ENCODE measurements around the gene C2CD2L.
"Not testable (repeated sequence)": the region's sequence is repeated elsewhere in the genome, so short reads cannot be mapped to it uniquely, and the experiment has no call there.

C2CD2L gene

GRCh38 chr11:119153049-119153818 lies 46.1 kb downstream of the C2CD2L start:
- DNase-seq: no peak

- DNase-seq: no peak
Measured at GRCh38 chr11:119154178-119154577, 47.0 kb downstream of the C2CD2L start.

- DNase-seq: no peak
Measured at GRCh38 chr11:119155733-119156492, 48.8 kb downstream of the C2CD2L start.

GRCh38 chr11:119156496-119156895 lies 49.4 kb downstream of the C2CD2L start:
- DNase-seq: no peak

- no peak for DNase-seq
Measured at GRCh38 chr11:119157063-119157462, 49.9 kb downstream of the C2CD2L start.

GRCh38 chr11:119158467-119158866 lies 51.3 kb downstream of the C2CD2L start:
- DNase-seq: no peak

GRCh38 chr11:119160151-119160550 lies 53.0 kb downstream of the C2CD2L start:
- no peak for DNase-seq

GRCh38 chr11:119161871-119162270 lies 54.7 kb downstream of the C2CD2L start:
- DNase-seq: no peak

GRCh38 chr11:119166368-119167076 lies 59.4 kb downstream of the C2CD2L start:
- DNase-seq: no peak

- DNase-seq: not testable (repeated sequence)
Measured at GRCh38 chr11:119167077-119167458, 59.9 kb downstream of the C2CD2L start.

- no peak for DNase-seq
Measured at GRCh38 chr11:119167933-119168332, 60.8 kb downstream of the C2CD2L start.
